Measurements from ENCODE around the gene PKN2.

DNA sequence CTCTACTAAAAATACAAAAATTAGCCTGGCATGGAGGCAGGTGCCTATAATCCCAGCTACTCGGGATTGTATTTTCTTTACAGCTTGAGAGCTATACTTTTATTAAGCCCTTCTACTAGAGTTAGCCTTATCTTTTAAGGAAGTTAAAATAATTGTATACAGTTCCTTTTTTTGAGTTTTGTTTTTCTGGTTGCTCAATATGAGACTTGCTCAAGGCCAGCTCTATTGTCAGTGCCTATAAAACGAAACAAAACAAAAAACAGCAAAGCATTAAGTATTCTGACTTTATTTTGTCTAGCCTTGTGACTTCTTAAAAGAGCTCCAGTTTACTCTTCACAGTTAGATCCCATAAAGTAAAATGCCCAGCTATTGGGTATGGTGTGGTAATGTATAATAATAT is 17.2 kb downstream of the PKN2 start:
- TF ChIP-seq, protein P1, sequence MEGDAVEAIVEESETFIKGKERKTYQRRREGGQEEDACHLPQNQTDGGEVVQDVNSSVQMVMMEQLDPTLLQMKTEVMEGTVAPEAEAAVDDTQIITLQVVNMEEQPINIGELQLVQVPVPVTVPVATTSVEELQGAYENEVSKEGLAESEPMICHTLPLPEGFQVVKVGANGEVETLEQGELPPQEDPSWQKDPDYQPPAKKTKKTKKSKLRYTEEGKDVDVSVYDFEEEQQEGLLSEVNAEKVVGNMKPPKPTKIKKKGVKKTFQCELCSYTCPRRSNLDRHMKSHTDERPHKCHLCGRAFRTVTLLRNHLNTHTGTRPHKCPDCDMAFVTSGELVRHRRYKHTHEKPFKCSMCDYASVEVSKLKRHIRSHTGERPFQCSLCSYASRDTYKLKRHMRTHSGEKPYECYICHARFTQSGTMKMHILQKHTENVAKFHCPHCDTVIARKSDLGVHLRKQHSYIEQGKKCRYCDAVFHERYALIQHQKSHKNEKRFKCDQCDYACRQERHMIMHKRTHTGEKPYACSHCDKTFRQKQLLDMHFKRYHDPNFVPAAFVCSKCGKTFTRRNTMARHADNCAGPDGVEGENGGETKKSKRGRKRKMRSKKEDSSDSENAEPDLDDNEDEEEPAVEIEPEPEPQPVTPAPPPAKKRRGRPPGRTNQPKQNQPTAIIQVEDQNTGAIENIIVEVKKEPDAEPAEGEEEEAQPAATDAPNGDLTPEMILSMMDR (IDR thresholded peaks at IDR 0.05): no peak
- no peak for TF ChIP-seq EZH2 (IDR thresholded peaks at IDR 0.05; ENCODE audit: borderline replicate concordance, insufficient read depth, low read depth, low read length, poor library complexity, severe bottlenecking)
